ENCODE measurements around the gene NUFIP2.

NUFIP2 gene

GRCh38 chr17:29216181-29216580 is 77.8 kb downstream of the NUFIP2 start (continued):
- TF ChIP-seq, protein P1, sequence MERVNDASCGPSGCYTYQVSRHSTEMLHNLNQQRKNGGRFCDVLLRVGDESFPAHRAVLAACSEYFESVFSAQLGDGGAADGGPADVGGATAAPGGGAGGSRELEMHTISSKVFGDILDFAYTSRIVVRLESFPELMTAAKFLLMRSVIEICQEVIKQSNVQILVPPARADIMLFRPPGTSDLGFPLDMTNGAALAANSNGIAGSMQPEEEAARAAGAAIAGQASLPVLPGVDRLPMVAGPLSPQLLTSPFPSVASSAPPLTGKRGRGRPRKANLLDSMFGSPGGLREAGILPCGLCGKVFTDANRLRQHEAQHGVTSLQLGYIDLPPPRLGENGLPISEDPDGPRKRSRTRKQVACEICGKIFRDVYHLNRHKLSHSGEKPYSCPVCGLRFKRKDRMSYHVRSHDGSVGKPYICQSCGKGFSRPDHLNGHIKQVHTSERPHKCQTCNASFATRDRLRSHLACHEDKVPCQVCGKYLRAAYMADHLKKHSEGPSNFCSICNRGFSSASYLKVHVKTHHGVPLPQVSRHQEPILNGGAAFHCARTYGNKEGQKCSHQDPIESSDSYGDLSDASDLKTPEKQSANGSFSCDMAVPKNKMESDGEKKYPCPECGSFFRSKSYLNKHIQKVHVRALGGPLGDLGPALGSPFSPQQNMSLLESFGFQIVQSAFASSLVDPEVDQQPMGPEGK (CRISPR knock-in tag; IDR thresholded peaks at IDR 0.05; ENCODE audit: borderline replicate concordance) = no peak
- TF ChIP-seq, protein P2, sequence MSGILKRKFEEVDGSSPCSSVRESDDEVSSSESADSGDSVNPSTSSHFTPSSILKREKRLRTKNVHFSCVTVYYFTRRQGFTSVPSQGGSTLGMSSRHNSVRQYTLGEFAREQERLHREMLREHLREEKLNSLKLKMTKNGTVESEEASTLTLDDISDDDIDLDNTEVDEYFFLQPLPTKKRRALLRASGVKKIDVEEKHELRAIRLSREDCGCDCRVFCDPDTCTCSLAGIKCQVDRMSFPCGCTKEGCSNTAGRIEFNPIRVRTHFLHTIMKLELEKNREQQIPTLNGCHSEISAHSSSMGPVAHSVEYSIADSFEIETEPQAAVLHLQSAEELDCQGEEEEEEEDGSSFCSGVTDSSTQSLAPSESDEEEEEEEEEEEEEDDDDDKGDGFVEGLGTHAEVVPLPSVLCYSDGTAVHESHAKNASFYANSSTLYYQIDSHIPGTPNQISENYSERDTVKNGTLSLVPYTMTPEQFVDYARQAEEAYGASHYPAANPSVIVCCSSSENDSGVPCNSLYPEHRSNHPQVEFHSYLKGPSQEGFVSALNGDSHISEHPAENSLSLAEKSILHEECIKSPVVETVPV (CRISPR knock-in tag; IDR thresholded peaks at IDR 0.05) = no peak

GRCh38 chr17:29215717-29216116 is 78.2 kb downstream of the NUFIP2 start:
- TF ChIP-seq GLIS3 (CRISPR knock-in tag; IDR thresholded peaks at IDR 0.05) = no peak
- TF ChIP-seq, protein P1 (CRISPR knock-in tag; IDR thresholded peaks at IDR 0.05; ENCODE audit: borderline replicate concordance) = no peak
- TF ChIP-seq, protein P3, sequence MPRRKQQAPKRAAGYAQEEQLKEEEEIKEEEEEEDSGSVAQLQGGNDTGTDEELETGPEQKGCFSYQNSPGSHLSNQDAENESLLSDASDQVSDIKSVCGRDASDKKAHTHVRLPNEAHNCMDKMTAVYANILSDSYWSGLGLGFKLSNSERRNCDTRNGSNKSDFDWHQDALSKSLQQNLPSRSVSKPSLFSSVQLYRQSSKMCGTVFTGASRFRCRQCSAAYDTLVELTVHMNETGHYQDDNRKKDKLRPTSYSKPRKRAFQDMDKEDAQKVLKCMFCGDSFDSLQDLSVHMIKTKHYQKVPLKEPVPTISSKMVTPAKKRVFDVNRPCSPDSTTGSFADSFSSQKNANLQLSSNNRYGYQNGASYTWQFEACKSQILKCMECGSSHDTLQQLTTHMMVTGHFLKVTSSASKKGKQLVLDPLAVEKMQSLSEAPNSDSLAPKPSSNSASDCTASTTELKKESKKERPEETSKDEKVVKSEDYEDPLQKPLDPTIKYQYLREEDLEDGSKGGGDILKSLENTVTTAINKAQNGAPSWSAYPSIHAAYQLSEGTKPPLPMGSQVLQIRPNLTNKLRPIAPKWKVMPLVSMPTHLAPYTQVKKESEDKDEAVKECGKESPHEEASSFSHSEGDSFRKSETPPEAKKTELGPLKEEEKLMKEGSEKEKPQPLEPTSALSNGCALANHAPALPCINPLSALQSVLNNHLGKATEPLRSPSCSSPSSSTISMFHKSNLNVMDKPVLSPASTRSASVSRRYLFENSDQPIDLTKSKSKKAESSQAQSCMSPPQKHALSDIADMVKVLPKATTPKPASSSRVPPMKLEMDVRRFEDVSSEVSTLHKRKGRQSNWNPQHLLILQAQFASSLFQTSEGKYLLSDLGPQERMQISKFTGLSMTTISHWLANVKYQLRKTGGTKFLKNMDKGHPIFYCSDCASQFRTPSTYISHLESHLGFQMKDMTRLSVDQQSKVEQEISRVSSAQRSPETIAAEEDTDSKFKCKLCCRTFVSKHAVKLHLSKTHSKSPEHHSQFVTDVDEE (CRISPR knock-in tag; IDR thresholded peaks at IDR 0.05) = no peak
- no peak for TF ChIP-seq ZFP30 (CRISPR knock-in tag; IDR thresholded peaks at IDR 0.05)
- TF ChIP-seq, protein P4, sequence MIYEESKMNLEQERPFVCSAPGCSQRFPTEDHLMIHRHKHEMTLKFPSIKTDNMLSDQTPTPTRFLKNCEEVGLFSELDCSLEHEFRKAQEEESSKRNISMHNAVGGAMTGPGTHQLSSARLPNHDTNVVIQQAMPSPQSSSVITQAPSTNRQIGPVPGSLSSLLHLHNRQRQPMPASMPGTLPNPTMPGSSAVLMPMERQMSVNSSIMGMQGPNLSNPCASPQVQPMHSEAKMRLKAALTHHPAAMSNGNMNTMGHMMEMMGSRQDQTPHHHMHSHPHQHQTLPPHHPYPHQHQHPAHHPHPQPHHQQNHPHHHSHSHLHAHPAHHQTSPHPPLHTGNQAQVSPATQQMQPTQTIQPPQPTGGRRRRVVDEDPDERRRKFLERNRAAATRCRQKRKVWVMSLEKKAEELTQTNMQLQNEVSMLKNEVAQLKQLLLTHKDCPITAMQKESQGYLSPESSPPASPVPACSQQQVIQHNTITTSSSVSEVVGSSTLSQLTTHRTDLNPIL (CRISPR knock-in tag; IDR thresholded peaks at IDR 0.05; ENCODE audit: low read depth) = no peak
- no peak for TF ChIP-seq OSR1 (CRISPR knock-in tag; IDR thresholded peaks at IDR 0.05)
- no peak for TF ChIP-seq TOX (CRISPR knock-in tag; IDR thresholded peaks at IDR 0.05; ENCODE audit: borderline replicate concordance)
- TF ChIP-seq ZC3H10 (CRISPR knock-in tag; IDR thresholded peaks at IDR 0.05) = no peak
- TF ChIP-seq PPARA (CRISPR knock-in tag; IDR thresholded peaks at IDR 0.05; ENCODE audit: borderline replicate concordance) = no peak

GRCh38 chr17:29215174-29215573 is 78.8 kb downstream of the NUFIP2 start:
- no peak for ATAC-seq
- no peak for TF ChIP-seq ISL1 (CRISPR knock-in tag; IDR thresholded peaks at IDR 0.05)
- TF ChIP-seq TOX (CRISPR knock-in tag; IDR thresholded peaks at IDR 0.05; ENCODE audit: borderline replicate concordance) = no peak
- TF ChIP-seq, protein P1 (CRISPR knock-in tag; IDR thresholded peaks at IDR 0.05; ENCODE audit: borderline replicate concordance) = no peak
- no peak for TF ChIP-seq GLIS3 (CRISPR knock-in tag; IDR thresholded peaks at IDR 0.05)
- no peak for TF ChIP-seq ESRRG (CRISPR knock-in tag; IDR thresholded peaks at IDR 0.05)
- no peak for TF ChIP-seq CSDC2 (CRISPR knock-in tag; IDR thresholded peaks at IDR 0.05)
- no peak for TF ChIP-seq SNAI2 (CRISPR knock-in tag; IDR thresholded peaks at IDR 0.05)
- TF ChIP-seq, protein P2 (CRISPR knock-in tag; IDR thresholded peaks at IDR 0.05) = no peak
- TF ChIP-seq, protein P5, sequence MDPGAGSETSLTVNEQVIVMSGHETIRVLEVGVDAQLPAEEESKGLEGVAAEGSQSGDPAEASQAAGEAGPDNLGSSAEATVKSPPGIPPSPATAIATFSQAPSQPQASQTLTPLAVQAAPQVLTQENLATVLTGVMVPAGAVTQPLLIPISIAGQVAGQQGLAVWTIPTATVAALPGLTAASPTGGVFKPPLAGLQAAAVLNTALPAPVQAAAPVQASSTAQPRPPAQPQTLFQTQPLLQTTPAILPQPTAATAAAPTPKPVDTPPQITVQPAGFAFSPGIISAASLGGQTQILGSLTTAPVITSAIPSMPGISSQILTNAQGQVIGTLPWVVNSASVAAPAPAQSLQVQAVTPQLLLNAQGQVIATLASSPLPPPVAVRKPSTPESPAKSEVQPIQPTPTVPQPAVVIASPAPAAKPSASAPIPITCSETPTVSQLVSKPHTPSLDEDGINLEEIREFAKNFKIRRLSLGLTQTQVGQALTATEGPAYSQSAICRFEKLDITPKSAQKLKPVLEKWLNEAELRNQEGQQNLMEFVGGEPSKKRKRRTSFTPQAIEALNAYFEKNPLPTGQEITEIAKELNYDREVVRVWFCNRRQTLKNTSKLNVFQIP (CRISPR knock-in tag; IDR thresholded peaks at IDR 0.05; ENCODE audit: borderline replicate concordance, low read depth) = no peak
- TF ChIP-seq, protein P3 (CRISPR knock-in tag; IDR thresholded peaks at IDR 0.05) = no peak
- TF ChIP-seq ZFP30 (CRISPR knock-in tag; IDR thresholded peaks at IDR 0.05) = no peak
- TF ChIP-seq ZNF8 (CRISPR knock-in tag; IDR thresholded peaks at IDR 0.05) = no peak

More at GRCh38 chr17:29215717-29216116, 78.2 kb downstream of the NUFIP2 start:
- no peak for ATAC-seq

All from SK-N-SH treated with all-trans-retinoic acid at 6 μM for 48 hours (cell line).